Measurements from ENCODE around the gene MDC1.

DNA sequence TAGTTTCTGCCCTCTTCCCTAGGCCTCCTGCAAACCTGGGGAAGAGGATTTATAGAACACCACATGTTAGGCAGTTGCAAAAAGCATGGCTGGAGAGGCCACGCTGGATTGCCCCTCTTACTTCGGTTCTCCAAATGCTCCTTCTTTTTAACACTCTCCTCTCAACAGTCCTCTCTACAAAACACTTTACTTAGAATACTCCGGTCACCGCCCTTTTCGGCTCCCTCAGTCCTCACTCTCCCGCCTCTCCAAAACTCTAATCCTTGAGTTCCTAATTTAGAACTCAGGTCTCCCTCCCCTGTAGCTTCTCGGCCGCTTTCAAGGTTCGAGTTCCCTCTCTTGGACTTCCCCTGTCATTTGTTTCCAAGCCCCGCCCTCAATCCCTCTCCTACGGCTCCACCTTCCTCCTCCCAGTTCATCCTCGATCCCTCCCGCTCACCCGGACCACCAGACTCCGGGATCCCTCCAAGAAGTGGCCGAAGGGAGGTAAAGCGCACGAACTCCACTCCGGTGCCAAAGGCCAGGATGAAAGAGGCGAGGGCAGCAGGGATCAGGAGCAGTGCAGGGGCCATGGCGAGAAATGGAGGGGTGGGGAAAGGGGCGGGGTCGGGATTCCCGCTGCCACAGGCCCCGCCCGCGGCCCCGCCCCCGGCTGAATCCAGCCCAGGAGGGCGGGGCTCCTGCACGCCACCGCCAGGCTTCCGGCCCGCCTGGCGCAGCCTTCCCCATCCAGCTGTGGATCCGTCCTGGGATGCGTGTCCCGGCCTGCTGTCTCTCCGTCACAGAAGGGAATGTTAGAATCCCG, 26.5 kb downstream of the MDC1 start, which contains the start of gene NRM:
- TF ChIP-seq, protein P1, sequence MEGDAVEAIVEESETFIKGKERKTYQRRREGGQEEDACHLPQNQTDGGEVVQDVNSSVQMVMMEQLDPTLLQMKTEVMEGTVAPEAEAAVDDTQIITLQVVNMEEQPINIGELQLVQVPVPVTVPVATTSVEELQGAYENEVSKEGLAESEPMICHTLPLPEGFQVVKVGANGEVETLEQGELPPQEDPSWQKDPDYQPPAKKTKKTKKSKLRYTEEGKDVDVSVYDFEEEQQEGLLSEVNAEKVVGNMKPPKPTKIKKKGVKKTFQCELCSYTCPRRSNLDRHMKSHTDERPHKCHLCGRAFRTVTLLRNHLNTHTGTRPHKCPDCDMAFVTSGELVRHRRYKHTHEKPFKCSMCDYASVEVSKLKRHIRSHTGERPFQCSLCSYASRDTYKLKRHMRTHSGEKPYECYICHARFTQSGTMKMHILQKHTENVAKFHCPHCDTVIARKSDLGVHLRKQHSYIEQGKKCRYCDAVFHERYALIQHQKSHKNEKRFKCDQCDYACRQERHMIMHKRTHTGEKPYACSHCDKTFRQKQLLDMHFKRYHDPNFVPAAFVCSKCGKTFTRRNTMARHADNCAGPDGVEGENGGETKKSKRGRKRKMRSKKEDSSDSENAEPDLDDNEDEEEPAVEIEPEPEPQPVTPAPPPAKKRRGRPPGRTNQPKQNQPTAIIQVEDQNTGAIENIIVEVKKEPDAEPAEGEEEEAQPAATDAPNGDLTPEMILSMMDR (optimal IDR thresholded peaks at IDR 0.05 in 1 of 3, IDR thresholded peaks at IDR 0.05 in 1 of 3, conservative IDR thresholded peaks at IDR 0.05 in 1 of 3; ENCODE audit: extremely low read depth in 1 of 3, insufficient read depth in 2 of 3, low read length in 3 of 3), result no peak
- no peak for TF ChIP-seq EZH2 (IDR thresholded peaks at IDR 0.05; ENCODE audit: low read length)

Measured in keratinocyte (primary cell).